Ammon's horn (tissue), 1 donor: ENCODE data around the gene PRSS37.
A peak's percentile ranks its signal among the peaks of the same experiment; 100 is the strongest.
"Not testable (repeated sequence)": the region's sequence is repeated elsewhere in the genome, so short reads cannot be mapped to it uniquely, and the experiment has no call there.

ENCODE experiments used
- DNase-seq: peaks from one replicate; pipeline ENCODE4 v3.0.0-alpha.2; 2016; ENCODE audit warnings: low spot score

The PRSS37 gene

GRCh38 chr7:141841385-141841784 lies at the start of gene PRSS37:
Gene PRSS37 (minus strand): TSS chr7:141841485. CDS start chr7:141841049, 436 bp downstream.
- no peak for DNase-seq

GRCh38 chr7:141889321-141889720 lies 48.0 kb upstream of the PRSS37 start:
- no peak for DNase-seq

GRCh38 chr7:141884539-141885225 lies 43.4 kb upstream of the PRSS37 start:
- no peak for DNase-seq

- DNase-seq, result no peak
Observed at GRCh38 chr7:141880960-141881359, 39.7 kb upstream of the PRSS37 start.

GRCh38 chr7:141877365-141877764 lies 36.1 kb upstream of the PRSS37 start:
- no peak for DNase-seq

- no peak for DNase-seq
Observed at GRCh38 chr7:141876371-141876770, 35.1 kb upstream of the PRSS37 start.

GRCh38 chr7:141875453-141875852 lies 34.2 kb upstream of the PRSS37 start:
- no peak for DNase-seq

- DNase-seq, result no peak
Observed at GRCh38 chr7:141874787-141875186, 33.5 kb upstream of the PRSS37 start.

GRCh38 chr7:141872931-141873330 lies 31.6 kb upstream of the PRSS37 start:
- DNase-seq, result no peak

GRCh38 chr7:141866974-141867373 lies 25.7 kb upstream of the PRSS37 start:
- no peak for DNase-seq

GRCh38 chr7:141864765-141865447 lies 23.6 kb upstream of the PRSS37 start:
- DNase-seq, result no peak

- DNase-seq, result no peak
Observed at GRCh38 chr7:141860207-141860606, 18.9 kb upstream of the PRSS37 start.

GRCh38 chr7:141847996-141848395 lies 6.7 kb upstream of the PRSS37 start:
- DNase-seq, result no peak

- DNase-seq, result peak; percentile 4
Observed at GRCh38 chr7:141844256-141844655, 3.0 kb upstream of the PRSS37 start.

- no peak for DNase-seq
Observed at GRCh38 chr7:141842904-141843303, 1.6 kb upstream of the PRSS37 start.

GRCh38 chr7:141840708-141841107 lies 577 bp downstream of the PRSS37 start:
- no peak for DNase-seq

GRCh38 chr7:141839256-141839655 lies 2.0 kb downstream of the PRSS37 start:
- DNase-seq, result no peak

GRCh38 chr7:141838581-141838980 lies 2.7 kb downstream of the PRSS37 start:
- DNase-seq, result no peak

- no peak for DNase-seq
Observed at GRCh38 chr7:141837683-141838082, 3.6 kb downstream of the PRSS37 start.

GRCh38 chr7:141822432-141822831 lies 18.9 kb downstream of the PRSS37 start:
- not testable (repeated sequence) for DNase-seq

- no peak for DNase-seq
Observed at GRCh38 chr7:141820067-141820466, 21.2 kb downstream of the PRSS37 start.

GRCh38 chr7:141792526-141792925 lies 48.8 kb downstream of the PRSS37 start:
- no peak for DNase-seq

GRCh38 chr7:141789917-141790316 lies 51.4 kb downstream of the PRSS37 start, which contains the start of gene TAS2R5:
Gene TAS2R5 (plus strand): TSS chr7:141790217. CDS start chr7:141790362, 145 bp downstream.
- no peak for DNase-seq

GRCh38 chr7:141788296-141788695 lies 53.0 kb downstream of the PRSS37 start:
- DNase-seq, result no peak
